ENCODE data around the gene NPC1L1. TPM values are rescaled to one million over a fixed set of nuclear protein-coding genes. Genes with fewer than 3 reads are reported as not detected.

Gene NPC1L1
- polyA plus RNA-seq, 1 donor from 2014 or later = not detected

- TF ChIP-seq MXI1 (conservative IDR thresholded peaks at IDR 0.05; ENCODE audit: poor library complexity, severe bottlenecking) (no peak), SMC3 (conservative IDR thresholded peaks at IDR 0.05; ENCODE audit: poor library complexity) (no peak), TAF1 (IDR thresholded peaks at IDR 0.05; ENCODE audit: low read depth) (no peak), REST (IDR thresholded peaks at IDR 0.05; ENCODE audit: borderline replicate concordance) (no peak), RAD21 (conservative IDR thresholded peaks at IDR 0.05) (no peak), POLR2AphosphoS5 (IDR thresholded peaks at IDR 0.05) (no peak), CTCF (IDR thresholded peaks at IDR 0.05; ENCODE audit: poor library complexity, severe bottlenecking) (no peak), EP300 (conservative IDR thresholded peaks at IDR 0.05; ENCODE audit: poor library complexity, severe bottlenecking) (no peak), EZH2 (IDR thresholded peaks at IDR 0.05; ENCODE audit: borderline replicate concordance, insufficient read depth, low read length, poor library complexity, severe bottlenecking) (no peak)
- Histone ChIP-seq H3K9me3 (ENCODE audit: low read length) (no peaks in the 10 kb centered on the region), H3K4me2 (ENCODE audit: low read length) (no peak overlapping the region), H3K9me2 (ENCODE audit: insufficient read depth, low read length) (no peaks in the 10 kb centered on the region), H4K20me1 (ENCODE audit: insufficient read depth) (no peaks in the 10 kb centered on the region), H3K27me3 (ENCODE audit: insufficient read depth, low read depth, low read length) (no peaks in the 10 kb centered on the region), H3K4me3 (ENCODE audit: low read length) (no peak overlapping the region), H3F3A (ENCODE audit: insufficient read depth, low read length, poor library complexity, severe bottlenecking) (no peaks in the 10 kb centered on the region), H2AFZ (ENCODE audit: low read depth, low read length) (no peak overlapping the region), H3K36me3 (ENCODE audit: insufficient read depth, low read length) (no peaks in the 10 kb centered on the region), H3K27ac (ENCODE audit: low read length) (no peak overlapping the region), H3K9ac (ENCODE audit: low read length) (no peak overlapping the region), H3K79me2 (replicated peaks; ENCODE audit: insufficient read depth, low read length) (no peaks in the 10 kb centered on the region)
Observed at GRCh38 chr7:44536090-44536489, 5.0 kb downstream of the NPC1L1 start.

GRCh38 chr7:44535348-44536064 is 5.6 kb downstream of the NPC1L1 start:
- Histone ChIP-seq H2AFZ (ENCODE audit: low read depth, low read length) (no peak overlapping the region), H3K4me3 (ENCODE audit: low read length) (no peak overlapping the region), H3K9ac (ENCODE audit: low read length) (no peak overlapping the region), H4K20me1 (ENCODE audit: insufficient read depth) (no peaks in the 10 kb centered on the region), H3K9me3 (ENCODE audit: low read length) (no peaks in the 10 kb centered on the region), H3F3A (ENCODE audit: insufficient read depth, low read length, poor library complexity, severe bottlenecking) (no peaks in the 10 kb centered on the region), H3K27me3 (ENCODE audit: insufficient read depth, low read depth, low read length) (no peaks in the 10 kb centered on the region), H3K27ac (ENCODE audit: low read length) (no peak overlapping the region), H3K36me3 (ENCODE audit: insufficient read depth, low read length) (no peaks in the 10 kb centered on the region), H3K79me2 (replicated peaks; ENCODE audit: insufficient read depth, low read length) (no peaks in the 10 kb centered on the region), H3K4me2 (ENCODE audit: low read length) (no peak overlapping the region), H3K9me2 (ENCODE audit: insufficient read depth, low read length) (no peaks in the 10 kb centered on the region)
- TF ChIP-seq EZH2 (IDR thresholded peaks at IDR 0.05; ENCODE audit: borderline replicate concordance, insufficient read depth, low read length, poor library complexity, severe bottlenecking) (no peak), RAD21 (conservative IDR thresholded peaks at IDR 0.05) (no peak), TAF1 (IDR thresholded peaks at IDR 0.05; ENCODE audit: low read depth) (no peak), POLR2AphosphoS5 (IDR thresholded peaks at IDR 0.05) (no peak), MXI1 (conservative IDR thresholded peaks at IDR 0.05; ENCODE audit: poor library complexity, severe bottlenecking) (no peak), SMC3 (conservative IDR thresholded peaks at IDR 0.05; ENCODE audit: poor library complexity) (no peak), EP300 (conservative IDR thresholded peaks at IDR 0.05; ENCODE audit: poor library complexity, severe bottlenecking) (no peak)

Data from neural cell (in vitro differentiated cells).